Measurements from ENCODE around the gene ANKS4B.

GRCh38 chr16:21199607-21200218 is 33.8 kb upstream of the ANKS4B start:
- TF ChIP-seq CTCF (IDR thresholded peaks at IDR 0.05): no peak
- no peak for TF ChIP-seq ZFX (IDR thresholded peaks at IDR 0.05; ENCODE audit: borderline replicate concordance)
